B cell (primary cell): Measurements from ENCODE around the gene NFIB. TPM values are rescaled to one million over a fixed set of nuclear protein-coding genes. Genes with fewer than 3 reads are reported as not detected.

Experiments used
- ATAC-seq: fragments of 200-7000 bp; cut with Tn5 transposase; one replicate; pipeline ENCODE4 v1.10.0; 2021; ENCODE audit warnings: low read depth, mild to moderate bottlenecking, moderate number of reproducible peaks, moderate library complexity
- CTCF ChIA-PET: fragments of 350-600 bp; sonication (Branson Sonifier 250); formaldehyde crosslinking; loops from one replicate; lab custom pipeline; 2021; ENCODE audit warnings: antibody characterized with exemption, inconsistent platforms; lab: Charles Lee
- POLR2A ChIA-PET: fragments of 350-600 bp; sonication (Branson Sonifier 250); formaldehyde crosslinking; loops from one replicate; lab custom pipeline; 2021; ENCODE audit warnings: antibody characterized with exemption; lab: Charles Lee
- DNase-seq: peaks from one replicate; pipeline ENCODE4 v3.0.0; 2013
- H2AFZ ChIP-seq: 2 replicates; pipeline ENCODE4 v1.6.1; 2012; ENCODE audit warnings: mild to moderate bottlenecking, low read depth, low read length; ENCODE audit not compliant: insufficient read depth, poor library complexity, severe bottlenecking
- H3K27ac ChIP-seq, 2 donors: 1 replicate in 1 of 2; 2 replicates in 1 of 2; pipeline ENCODE4 v1.5.1; 2012 to 2013; ENCODE audit warnings: low read length in 2 of 2, mild to moderate bottlenecking in 2 of 2, moderate library complexity in 1 of 2
- H3K27me3 ChIP-seq, 4 experiments: fragments of 200-600 bp in 1 of 4; sonication (generic) in 1 of 4; replicated peaks in 1 of 4; 1 replicate in 2 of 4; 2 replicates in 2 of 4; pipeline versions ENCODE4 v1.6.1 to v1.7.0; 2013 to 2016; ENCODE audit warnings: low read length in 3 of 4, mild to moderate bottlenecking in 2 of 4, mixed read lengths in 1 of 4, moderate library complexity in 1 of 4; ENCODE audit not compliant: insufficient read depth in 4 of 4, control insufficient read depth in 3 of 4; ENCODE audit errors: control extremely low read depth in 1 of 4
- H3K36me3 ChIP-seq, 2 experiments: replicated peaks in 1 of 2; 1 replicate in 1 of 2; 2 replicates in 1 of 2; pipeline versions ENCODE4 v1.6.1 to v1.7.1; 2013; ENCODE audit warnings: low read length in 1 of 2; ENCODE audit not compliant: insufficient read depth in 2 of 2, control insufficient read depth in 1 of 2; ENCODE audit errors: control extremely low read depth in 1 of 2, extremely low read depth in 1 of 2
- H3K4me1 ChIP-seq, 2 donors: fragments of 200-600 bp in 1 of 2; sonication (generic) in 1 of 2; 1 replicate in 1 of 2; 2 replicates in 1 of 2; pipeline versions ENCODE4 v1.5.1 to v1.6.1; 2013 to 2017; ENCODE audit warnings: low read length in 2 of 2; ENCODE audit not compliant: control insufficient read depth in 2 of 2, insufficient read depth in 2 of 2
- H3K4me2 ChIP-seq: replicated peaks from 2 replicates; pipeline ENCODE3; 2012; ENCODE audit warnings: mild to moderate bottlenecking, low read depth, low read length; ENCODE audit not compliant: poor library complexity, severe bottlenecking
- H3K4me3 ChIP-seq, 5 experiments: fragments of 200-600 bp in 1 of 5; sonication (generic) in 1 of 5; 1 replicate in 3 of 5; 2 replicates in 2 of 5; pipeline versions ENCODE4 v1.5.1 to v1.7.0; 2011 to 2016; ENCODE audit warnings: low read length in 4 of 5, mild to moderate bottlenecking in 4 of 5, low read depth in 2 of 5, control low read depth in 1 of 5, moderate library complexity in 1 of 5; ENCODE audit not compliant: insufficient read depth in 1 of 5; ENCODE audit errors: control extremely low read depth in 1 of 5, extremely low read depth in 1 of 5
- H3K79me2 ChIP-seq: fragments of 200-600 bp; sonication (generic); one replicate; pipeline ENCODE4 v1.6.0; 2016; ENCODE audit warnings: low read length; ENCODE audit not compliant: control insufficient read depth, insufficient read depth
- H3K9ac ChIP-seq: fragments of 200-600 bp; sonication (generic); 2 replicates; pipeline ENCODE4 v1.6.1; 2017; ENCODE audit warnings: mild to moderate bottlenecking, low read length, moderate library complexity
- H3K9me3 ChIP-seq, 3 donors: one replicate each; pipeline versions ENCODE4 v1.6.1 to v1.7.1; 2013; ENCODE audit warnings: low read length in 2 of 3; ENCODE audit not compliant: control insufficient read depth in 2 of 3, insufficient read depth in 1 of 3; ENCODE audit errors: control extremely low read depth in 1 of 3
- H4K20me1 ChIP-seq: 2 replicates; pipeline ENCODE4 v1.6.0; 2012; ENCODE audit warnings: mild to moderate bottlenecking, low read length; ENCODE audit not compliant: insufficient read depth, control insufficient read depth, poor library complexity, severe bottlenecking
- H3K27ac Mint-ChIP-seq: one replicate; pipeline ENCODE4 v1.8.0; 2021; ENCODE audit warnings: mixed read lengths
- H3K27me3 Mint-ChIP-seq: one replicate; pipeline ENCODE4 v1.8.0; 2021; ENCODE audit warnings: mixed read lengths
- H3K4me1 Mint-ChIP-seq: one replicate; pipeline ENCODE4 v1.8.0; 2021; ENCODE audit warnings: mixed read lengths
- H3K4me3 Mint-ChIP-seq: one replicate; pipeline ENCODE4 v1.8.0; 2021; ENCODE audit warnings: mixed read lengths
- H3K9me3 Mint-ChIP-seq: one replicate; pipeline ENCODE4 v1.8.0; 2022; ENCODE audit warnings: mixed read lengths; ENCODE audit not compliant: insufficient read depth
- EZH2 ChIP-seq: IDR thresholded peaks from 2 replicates; pipeline ENCODE4 v1.6.1; 2012; ENCODE audit warnings: borderline replicate concordance, low read depth, mild to moderate bottlenecking, moderate library complexity, low read length; ENCODE audit not compliant: insufficient read depth, poor library complexity, severe bottlenecking
- WGBS: methylation state at CpG from one replicate; pipeline ENCODE4 v1.1.5; 2013; ENCODE audit warnings: missing lambda C conversion rate; ENCODE audit not compliant: insufficient coverage; 5-methylcytosine and 5-hydroxymethylcytosine counted together
- intact Hi-C: fragments of 100-400 bp; cut with micrococcal nuclease; formaldehyde crosslinking; loops from one replicate; pipeline ENCODE4 v1.10.0; 2022
- polyA plus RNA-seq: library from polyadenylated mRNA; depleted of rRNA; stranded (reverse); fragments of >200 nt; gene quantifications from 2 replicates; pipeline ENCODE4 v1.2.3, GENCODE V29; 2012
- total RNA-seq, 2 donors: library from RNA; stranded (reverse); fragments of 120-200 nt in 1 of 2; gene quantifications; 1 replicate in 1 of 2; 2 replicates in 1 of 2; pipeline versions ENCODE4 v1.2.3 to v1.2.4, GENCODE V29; 2013 to 2022
- TF ChIP-seq, protein P1 (sequence below): fragments of 200-600 bp; IDR thresholded peaks from one replicate; pipeline ENCODE4 v1.8.0; 2022; ENCODE audit warnings: antibody characterized with exemption, mild to moderate bottlenecking

NFIB gene
- total and polyA plus RNA-seq, 2 donors (not counting 1 experiment from before 2014, with no cell fraction given): not detected

DNA sequence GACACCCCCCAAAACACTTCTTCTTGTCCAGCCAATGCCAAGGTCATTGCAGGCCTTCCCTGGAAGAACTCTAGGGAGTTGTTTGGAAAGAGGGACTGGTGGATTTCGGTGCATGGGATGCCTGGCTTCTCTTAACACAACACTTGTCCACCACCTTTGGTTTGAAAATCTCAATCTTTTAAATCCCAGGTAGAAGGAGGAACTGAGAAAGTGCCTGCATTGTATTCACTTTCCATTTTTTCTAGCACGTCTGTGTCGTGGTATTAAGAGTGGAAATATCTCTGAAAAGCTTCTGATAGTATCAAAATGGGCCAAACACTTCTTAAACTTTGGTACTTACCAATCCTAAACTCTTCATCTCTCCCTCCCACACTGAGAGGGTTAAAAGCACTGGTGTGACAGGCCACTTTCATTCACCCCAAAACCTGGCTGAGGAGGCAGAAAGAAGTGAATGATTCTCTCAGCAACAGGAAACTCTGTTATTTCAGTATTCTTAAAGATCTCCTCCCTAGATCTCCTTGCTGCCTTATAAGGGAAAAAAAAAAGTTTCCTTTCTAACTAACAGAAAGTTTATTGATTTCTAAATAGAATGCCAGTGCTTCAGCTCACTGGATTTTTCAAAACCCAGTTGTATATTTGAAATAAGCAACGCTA lies 3.9 kb upstream of the NFIB start:
- DNase-seq (peak; percentile 9), ATAC-seq (no peak)
- peaks cover 0 to 24% (median 0%) of the 10 kb centered on the region in 3 donors for H3K9me3 ChIP-seq
- Mint-ChIP-seq H3K27ac (no peak overlapping the region), H3K9me3 (no peaks in the 10 kb centered on the region), H3K27me3 (peaks cover 54% of the 10 kb centered on the region), H3K4me1 (peaks cover 28% of the 10 kb centered on the region), H3K4me3 (peak overlapping the region; percentile 30)
- peaks cover 0 to 35% (median 28%) of the 10 kb centered on the region in 4 experiments for H3K27me3 ChIP-seq
- no peak overlapping the region for H2AFZ ChIP-seq
- H3K4me3 ChIP-seq: no peak overlapping the region
- no peaks in the 10 kb centered on the region for H3K36me3 ChIP-seq
- CTCF ChIA-PET: no interaction called here
- intact Hi-C loops: no loop called here
- POLR2A ChIA-PET: no interaction called here
- H3K4me2 ChIP-seq: no peak overlapping the region
- H3K79me2 ChIP-seq: no peaks in the 10 kb centered on the region
- WGBS: no CpG with 5 or more reads among the region's 4 CpGs
- H3K27ac ChIP-seq: no peak overlapping the region
- peaks cover 22 to 25% of the 10 kb centered on the region in 2 donors for H3K4me1 ChIP-seq
- no peak overlapping the region for H3K9ac ChIP-seq
- H4K20me1 ChIP-seq: no peaks in the 10 kb centered on the region
- no peak for TF ChIP-seq EZH2
- TF ChIP-seq, protein P1, sequence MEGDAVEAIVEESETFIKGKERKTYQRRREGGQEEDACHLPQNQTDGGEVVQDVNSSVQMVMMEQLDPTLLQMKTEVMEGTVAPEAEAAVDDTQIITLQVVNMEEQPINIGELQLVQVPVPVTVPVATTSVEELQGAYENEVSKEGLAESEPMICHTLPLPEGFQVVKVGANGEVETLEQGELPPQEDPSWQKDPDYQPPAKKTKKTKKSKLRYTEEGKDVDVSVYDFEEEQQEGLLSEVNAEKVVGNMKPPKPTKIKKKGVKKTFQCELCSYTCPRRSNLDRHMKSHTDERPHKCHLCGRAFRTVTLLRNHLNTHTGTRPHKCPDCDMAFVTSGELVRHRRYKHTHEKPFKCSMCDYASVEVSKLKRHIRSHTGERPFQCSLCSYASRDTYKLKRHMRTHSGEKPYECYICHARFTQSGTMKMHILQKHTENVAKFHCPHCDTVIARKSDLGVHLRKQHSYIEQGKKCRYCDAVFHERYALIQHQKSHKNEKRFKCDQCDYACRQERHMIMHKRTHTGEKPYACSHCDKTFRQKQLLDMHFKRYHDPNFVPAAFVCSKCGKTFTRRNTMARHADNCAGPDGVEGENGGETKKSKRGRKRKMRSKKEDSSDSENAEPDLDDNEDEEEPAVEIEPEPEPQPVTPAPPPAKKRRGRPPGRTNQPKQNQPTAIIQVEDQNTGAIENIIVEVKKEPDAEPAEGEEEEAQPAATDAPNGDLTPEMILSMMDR: no peak

DNA sequence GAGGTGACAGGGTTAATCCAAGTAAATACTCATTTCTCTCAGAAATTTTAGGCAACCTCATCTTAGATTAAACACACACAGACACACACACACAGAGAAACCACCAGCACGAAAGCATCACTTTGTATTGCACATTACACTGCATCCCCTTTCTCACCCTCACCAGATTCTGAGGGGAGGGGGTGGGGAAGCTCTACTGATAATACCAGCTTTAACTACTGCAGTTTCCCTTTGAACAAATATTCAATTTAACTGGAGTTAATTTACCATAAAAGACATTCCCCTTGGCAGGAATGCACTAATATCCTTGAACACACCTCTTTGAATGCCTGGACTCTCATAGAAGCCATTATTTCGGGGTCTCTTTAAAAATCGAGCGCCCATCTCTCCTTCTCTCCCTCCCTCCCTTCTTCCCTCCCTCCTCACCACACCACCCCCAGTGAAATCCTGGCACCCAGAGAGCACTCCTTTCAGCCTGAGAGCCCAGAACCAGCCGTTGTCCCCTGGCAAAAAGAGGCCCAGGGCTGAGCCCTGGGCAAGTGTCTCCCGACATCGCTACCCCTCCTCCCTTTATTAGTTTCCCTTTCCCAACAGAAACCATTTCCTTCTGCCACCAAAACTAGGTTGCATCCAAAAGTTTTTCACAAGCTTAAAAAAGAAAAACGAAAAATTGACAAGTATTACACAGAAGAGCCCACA lies 2.8 kb upstream of the NFIB start:
- peaks cover 18 to 26% of the 10 kb centered on the region in 2 donors for H3K4me1 ChIP-seq
- H3K36me3 ChIP-seq: no peaks in the 10 kb centered on the region
- Mint-ChIP-seq H3K4me1 (peaks cover 27% of the 10 kb centered on the region), H3K27ac (peak overlapping the region; percentile 26), H3K27me3 (peaks cover 62% of the 10 kb centered on the region), H3K9me3 (no peaks in the 10 kb centered on the region), H3K4me3 (peak overlapping the region; percentile 49)
- peaks cover 0 to 39% (median 35%) of the 10 kb centered on the region in 4 experiments for H3K27me3 ChIP-seq
- intact Hi-C loops: no loop called here
- no peaks in the 10 kb centered on the region for H4K20me1 ChIP-seq
- no peaks in the 10 kb centered on the region for H3K79me2 ChIP-seq
- H3K4me2 ChIP-seq: no peak overlapping the region
- 90% methylated on average over 6 of the region's 8 CpGs for WGBS
- H3K27ac ChIP-seq: no peak overlapping the region
- TF ChIP-seq, protein P1: no peak
- no peak for TF ChIP-seq EZH2
- ChIA-PET CTCF (no interaction called here), POLR2A (no interaction called here)
- DNase-seq (no peak), ATAC-seq (no peak)
- H2AFZ ChIP-seq: no peak overlapping the region
- peaks cover 0 to 26% (median 0%) of the 10 kb centered on the region in 3 donors for H3K9me3 ChIP-seq
- no peak overlapping the region for H3K4me3 ChIP-seq
- H3K9ac ChIP-seq: no peak overlapping the region
